ENCODE data around the gene NPC2.

NPC2 gene

GRCh38 chr14:74522740-74523139 is 29.6 kb upstream of the NPC2 start:
- Histone ChIP-seq H3K4me3 (ENCODE audit: low read depth in 1 of 5, low read length in 5 of 5) (no peak overlapping the region), H3K9me3 (ENCODE audit: control insufficient read depth in 5 of 5, low read length in 5 of 5) (no peaks in the 10 kb centered on the region), H3K9ac (ENCODE audit: low read length in 5 of 5) (no peak overlapping the region), H3K4me1 (ENCODE audit: control insufficient read depth in 5 of 5, insufficient read depth in 5 of 5, low read length in 5 of 5) (peaks cover 0 to 17% (median 5%) of the 10 kb centered on the region in 5 donors), H3K27ac (ENCODE audit: low read depth, low read length) (no peak overlapping the region), H3K27me3 (ENCODE audit: control insufficient read depth in 5 of 5, insufficient read depth in 4 of 5, low read length in 5 of 5) (peaks cover 0 to 3% (median 0%) of the 10 kb centered on the region in 5 donors), H3K36me3 (ENCODE audit: control insufficient read depth in 5 of 5, insufficient read depth in 5 of 5, low read length in 5 of 5) (peaks cover 0 to 19% (median 14%) of the 10 kb centered on the region in 5 donors)

GRCh38 chr14:74521756-74522155 is 28.7 kb upstream of the NPC2 start:
- Histone ChIP-seq H3K27me3 (ENCODE audit: control insufficient read depth in 5 of 5, insufficient read depth in 4 of 5, low read length in 5 of 5) (peaks cover 0 to 3% (median 0%) of the 10 kb centered on the region in 5 donors), H3K27ac (ENCODE audit: low read depth, low read length) (no peak overlapping the region), H3K4me1 (ENCODE audit: control insufficient read depth in 5 of 5, insufficient read depth in 5 of 5, low read length in 5 of 5) (peaks cover 0 to 17% (median 7%) of the 10 kb centered on the region in 5 donors), H3K9ac (ENCODE audit: low read length in 5 of 5) (no peak overlapping the region), H3K4me3 (ENCODE audit: low read depth in 1 of 5, low read length in 5 of 5) (no peak overlapping the region), H3K9me3 (ENCODE audit: control insufficient read depth in 5 of 5, low read length in 5 of 5) (no peaks in the 10 kb centered on the region), H3K36me3 (ENCODE audit: control insufficient read depth in 5 of 5, insufficient read depth in 5 of 5, low read length in 5 of 5) (peaks cover 0 to 24% (median 14%) of the 10 kb centered on the region in 5 donors)

- Histone ChIP-seq H3K36me3 (ENCODE audit: control insufficient read depth in 5 of 5, insufficient read depth in 5 of 5, low read length in 5 of 5) (peaks cover 0 to 28% (median 14%) of the 10 kb centered on the region in 5 donors), H3K9ac (ENCODE audit: low read length in 5 of 5) (no peak overlapping the region), H3K4me3 (ENCODE audit: low read depth in 1 of 5, low read length in 5 of 5) (no peak overlapping the region), H3K4me1 (ENCODE audit: control insufficient read depth in 5 of 5, insufficient read depth in 5 of 5, low read length in 5 of 5) (peaks cover 0 to 11% (median 5%) of the 10 kb centered on the region in 5 donors), H3K27me3 (ENCODE audit: control insufficient read depth in 5 of 5, insufficient read depth in 4 of 5, low read length in 5 of 5) (peaks cover 0 to 3% (median 0%) of the 10 kb centered on the region in 5 donors), H3K27ac (ENCODE audit: low read depth, low read length) (no peak overlapping the region), H3K9me3 (ENCODE audit: control insufficient read depth in 5 of 5, low read length in 5 of 5) (no peaks in the 10 kb centered on the region)
Observed at GRCh38 chr14:74519316-74520074, 26.4 kb upstream of the NPC2 start.

GRCh38 chr14:74518221-74518620 is 25.1 kb upstream of the NPC2 start:
- H3K9ac ChIP-seq (ENCODE audit: low read length in 5 of 5): no peak overlapping the region
- H3K36me3 ChIP-seq (ENCODE audit: control insufficient read depth in 5 of 5, insufficient read depth in 5 of 5, low read length in 5 of 5): peaks cover 0 to 28% (median 14%) of the 10 kb centered on the region in 5 donors
- no peak overlapping the region for H3K27ac ChIP-seq (ENCODE audit: low read depth, low read length)
- H3K4me3 ChIP-seq (ENCODE audit: low read depth in 1 of 5, low read length in 5 of 5): no peak overlapping the region
- no peaks in the 10 kb centered on the region for H3K27me3 ChIP-seq (ENCODE audit: control insufficient read depth in 5 of 5, insufficient read depth in 4 of 5, low read length in 5 of 5)
- peaks cover 0 to 15% (median 8%) of the 10 kb centered on the region in 5 donors for H3K4me1 ChIP-seq (ENCODE audit: control insufficient read depth in 5 of 5, insufficient read depth in 5 of 5, low read length in 5 of 5)
- no peaks in the 10 kb centered on the region for H3K9me3 ChIP-seq (ENCODE audit: control insufficient read depth in 5 of 5, low read length in 5 of 5)

- peaks cover 0 to 27% (median 13%) of the 10 kb centered on the region in 5 donors for H3K36me3 ChIP-seq (ENCODE audit: control insufficient read depth in 5 of 5, insufficient read depth in 5 of 5, low read length in 5 of 5)
- peaks cover 0 to 15% (median 8%) of the 10 kb centered on the region in 5 donors for H3K4me1 ChIP-seq (ENCODE audit: control insufficient read depth in 5 of 5, insufficient read depth in 5 of 5, low read length in 5 of 5)
- no peak overlapping the region for H3K4me3 ChIP-seq (ENCODE audit: low read depth in 1 of 5, low read length in 5 of 5)
- no peaks in the 10 kb centered on the region for H3K9me3 ChIP-seq (ENCODE audit: control insufficient read depth in 5 of 5, low read length in 5 of 5)
- H3K9ac ChIP-seq (ENCODE audit: low read length in 5 of 5): no peak overlapping the region
- no peaks in the 10 kb centered on the region for H3K27me3 ChIP-seq (ENCODE audit: control insufficient read depth in 5 of 5, insufficient read depth in 4 of 5, low read length in 5 of 5)
- H3K27ac ChIP-seq (ENCODE audit: low read depth, low read length): no peak overlapping the region
Observed at GRCh38 chr14:74517731-74518130, 24.6 kb upstream of the NPC2 start.

- no peaks in the 10 kb centered on the region for H3K9me3 ChIP-seq (ENCODE audit: control insufficient read depth in 5 of 5, low read length in 5 of 5)
- H3K9ac ChIP-seq (ENCODE audit: low read length in 5 of 5): no peak overlapping the region
- H3K4me3 ChIP-seq (ENCODE audit: low read depth in 1 of 5, low read length in 5 of 5): no peak overlapping the region
- H3K27me3 ChIP-seq (ENCODE audit: control insufficient read depth in 5 of 5, insufficient read depth in 4 of 5, low read length in 5 of 5): no peaks in the 10 kb centered on the region
- peaks cover 0 to 18% (median 6%) of the 10 kb centered on the region in 5 donors for H3K36me3 ChIP-seq (ENCODE audit: control insufficient read depth in 5 of 5, insufficient read depth in 5 of 5, low read length in 5 of 5)
- H3K4me1 ChIP-seq (ENCODE audit: control insufficient read depth in 5 of 5, insufficient read depth in 5 of 5, low read length in 5 of 5): peaks cover 0 to 21% (median 8%) of the 10 kb centered on the region in 5 donors
- no peak overlapping the region for H3K27ac ChIP-seq (ENCODE audit: low read depth, low read length)
Observed at GRCh38 chr14:74516451-74517160, 23.5 kb upstream of the NPC2 start.

GRCh38 chr14:74515891-74516412 is 22.8 kb upstream of the NPC2 start:
- no peak overlapping the region for H3K4me3 ChIP-seq (ENCODE audit: low read depth in 1 of 5, low read length in 5 of 5)
- H3K27ac ChIP-seq (ENCODE audit: low read depth, low read length): no peak overlapping the region
- no peaks in the 10 kb centered on the region for H3K9me3 ChIP-seq (ENCODE audit: control insufficient read depth in 5 of 5, low read length in 5 of 5)
- H3K27me3 ChIP-seq (ENCODE audit: control insufficient read depth in 5 of 5, insufficient read depth in 4 of 5, low read length in 5 of 5): no peaks in the 10 kb centered on the region
- H3K9ac ChIP-seq (ENCODE audit: low read length in 5 of 5): no peak overlapping the region
- H3K4me1 ChIP-seq (ENCODE audit: control insufficient read depth in 5 of 5, insufficient read depth in 5 of 5, low read length in 5 of 5): peaks cover 0 to 22% (median 8%) of the 10 kb centered on the region in 5 donors
- H3K36me3 ChIP-seq (ENCODE audit: control insufficient read depth in 5 of 5, insufficient read depth in 5 of 5, low read length in 5 of 5): peaks cover 0 to 11% (median 3%) of the 10 kb centered on the region in 5 donors

- Histone ChIP-seq H3K4me3 (ENCODE audit: low read depth in 1 of 5, low read length in 5 of 5) (peak overlapping the region in 2 of 5 donors; percentile 38 to 50), H3K4me1 (ENCODE audit: control insufficient read depth in 5 of 5, insufficient read depth in 5 of 5, low read length in 5 of 5) (peaks cover 0 to 22% (median 8%) of the 10 kb centered on the region in 5 donors), H3K36me3 (ENCODE audit: control insufficient read depth in 5 of 5, insufficient read depth in 5 of 5, low read length in 5 of 5) (peaks cover 0 to 15% (median 3%) of the 10 kb centered on the region in 5 donors), H3K9me3 (ENCODE audit: control insufficient read depth in 5 of 5, low read length in 5 of 5) (no peaks in the 10 kb centered on the region), H3K9ac (ENCODE audit: low read length in 5 of 5) (peak overlapping the region in 3 of 5 donors; percentile 4 to 40 (median 23)), H3K27ac (ENCODE audit: low read depth, low read length) (no peak overlapping the region), H3K27me3 (ENCODE audit: control insufficient read depth in 5 of 5, insufficient read depth in 4 of 5, low read length in 5 of 5) (peaks cover 0 to 3% (median 0%) of the 10 kb centered on the region in 5 donors)
Observed at GRCh38 chr14:74514471-74514941, 21.4 kb upstream of the NPC2 start.

- Histone ChIP-seq H3K27ac (ENCODE audit: low read depth, low read length) (no peak overlapping the region), H3K36me3 (ENCODE audit: control insufficient read depth in 5 of 5, insufficient read depth in 5 of 5, low read length in 5 of 5) (peaks cover 0 to 32% (median 10%) of the 10 kb centered on the region in 5 donors), H3K9me3 (ENCODE audit: control insufficient read depth in 5 of 5, low read length in 5 of 5) (no peaks in the 10 kb centered on the region), H3K9ac (ENCODE audit: low read length in 5 of 5) (no peak overlapping the region), H3K27me3 (ENCODE audit: control insufficient read depth in 5 of 5, insufficient read depth in 4 of 5, low read length in 5 of 5) (peaks cover 0 to 11% (median 0%) of the 10 kb centered on the region in 5 donors), H3K4me3 (ENCODE audit: low read depth in 1 of 5, low read length in 5 of 5) (no peak overlapping the region), H3K4me1 (ENCODE audit: control insufficient read depth in 5 of 5, insufficient read depth in 5 of 5, low read length in 5 of 5) (peaks cover 0 to 16% (median 8%) of the 10 kb centered on the region in 5 donors)
Observed at GRCh38 chr14:74511966-74512830, 19.1 kb upstream of the NPC2 start.
